IPS DF 19.7 (cell line): ENCODE measurements around the gene PRDM8.

Experiments used
- DNase-seq: peaks from one replicate; pipeline ENCODE4 v3.0.0-alpha.2; 2013; ENCODE audit warnings: low read depth, low spot score

PRDM8 gene

GRCh38 chr4:80199947-80200346 is 2.6 kb downstream of the PRDM8 start:
- DNase-seq = no peak

GRCh38 chr4:80201252-80202151 is 4.2 kb downstream of the PRDM8 start:
- DNase-seq = no peak

GRCh38 chr4:80202190-80202711 is 4.9 kb downstream of the PRDM8 start:
- DNase-seq = no peak

DNA sequence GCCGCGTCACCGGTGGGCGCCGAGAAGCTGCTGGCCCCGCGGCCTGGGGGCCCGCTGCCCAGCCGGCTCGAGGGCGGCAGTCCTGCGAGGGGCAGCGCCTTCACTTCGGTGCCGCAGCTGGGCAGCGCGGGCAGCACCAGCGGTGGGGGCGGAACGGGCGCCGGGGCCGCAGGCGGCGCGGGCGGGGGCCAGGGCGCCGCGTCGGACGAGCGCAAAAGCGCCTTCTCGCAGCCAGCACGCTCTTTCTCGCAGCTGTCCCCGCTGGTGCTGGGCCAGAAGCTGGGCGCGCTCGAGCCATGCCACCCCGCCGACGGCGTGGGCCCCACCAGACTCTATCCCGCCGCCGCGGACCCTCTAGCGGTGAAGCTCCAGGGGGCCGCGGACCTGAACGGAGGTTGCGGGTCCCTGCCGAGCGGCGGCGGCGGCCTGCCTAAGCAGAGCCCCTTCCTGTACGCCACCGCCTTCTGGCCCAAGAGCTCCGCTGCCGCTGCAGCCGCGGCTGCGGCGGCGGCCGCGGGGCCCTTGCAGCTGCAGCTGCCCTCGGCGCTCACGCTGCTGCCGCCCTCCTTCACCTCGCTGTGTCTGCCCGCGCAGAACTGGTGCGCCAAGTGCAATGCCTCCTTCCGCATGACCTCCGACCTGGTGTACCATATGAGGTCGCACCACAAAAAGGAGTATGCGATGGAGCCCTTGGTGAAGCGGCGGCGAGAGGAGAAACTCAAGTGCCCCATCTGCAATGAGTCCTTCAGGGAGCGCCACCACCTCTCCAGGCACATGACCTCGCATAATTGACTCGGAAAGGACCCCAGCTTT is 5.6 kb downstream of the PRDM8 start:
- no peak for DNase-seq

DNA sequence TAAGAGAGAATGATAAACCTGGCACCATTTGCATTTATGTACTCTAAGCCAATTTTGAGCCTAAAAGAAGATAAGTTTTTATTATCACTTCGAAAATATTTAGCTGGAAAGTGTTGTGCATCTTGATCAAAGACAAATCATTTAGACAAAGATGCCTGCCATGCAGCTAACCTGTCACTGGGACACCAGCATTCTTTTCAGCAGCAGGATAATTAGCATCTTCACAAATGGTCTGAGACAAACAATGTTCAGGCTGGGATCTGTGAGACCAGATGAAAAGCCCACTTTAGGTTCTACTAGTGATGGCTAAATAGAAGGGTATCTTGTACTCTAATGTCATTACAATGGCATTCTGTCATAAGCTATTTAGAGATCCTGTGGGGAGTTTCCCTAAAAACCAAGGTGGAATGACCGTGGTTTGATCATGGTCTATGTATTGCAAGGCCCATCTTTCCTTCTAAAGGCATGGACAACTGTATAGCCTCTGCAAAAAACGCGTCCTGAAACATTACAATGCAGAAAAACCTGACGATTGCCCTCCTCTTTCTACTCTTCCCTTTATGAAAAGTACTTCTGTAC is 7.2 kb downstream of the PRDM8 start:
- no peak for DNase-seq

- no peak for DNase-seq
Measured at GRCh38 chr4:80206111-80206510, 8.8 kb downstream of the PRDM8 start.

- DNase-seq = no peak
Measured at GRCh38 chr4:80206521-80207171, 9.3 kb downstream of the PRDM8 start.

DNA sequence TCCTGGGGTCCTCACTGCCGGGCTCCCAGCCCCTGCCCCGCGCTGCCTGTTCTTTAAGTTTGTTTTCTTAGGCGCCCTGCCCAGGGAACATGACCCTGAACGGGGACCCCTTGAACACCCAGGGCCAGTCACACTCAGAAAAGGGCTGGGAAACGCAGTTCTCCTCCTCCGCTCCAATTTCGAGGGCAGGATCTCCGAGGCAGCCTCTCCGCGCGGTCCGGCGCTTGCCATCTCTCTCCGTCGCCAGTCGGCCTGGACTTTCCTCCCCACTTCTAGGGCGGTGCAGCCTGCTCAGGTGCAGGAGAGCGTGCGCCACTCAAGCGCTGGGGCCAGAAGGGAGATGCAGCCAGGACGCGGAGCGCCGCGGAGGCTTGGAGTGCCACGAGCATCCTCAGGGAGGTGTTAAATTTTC is 9.9 kb downstream of the PRDM8 start:
- no peak for DNase-seq

GRCh38 chr4:80207664-80208063 is 10.4 kb downstream of the PRDM8 start:
- DNase-seq = no peak

DNA sequence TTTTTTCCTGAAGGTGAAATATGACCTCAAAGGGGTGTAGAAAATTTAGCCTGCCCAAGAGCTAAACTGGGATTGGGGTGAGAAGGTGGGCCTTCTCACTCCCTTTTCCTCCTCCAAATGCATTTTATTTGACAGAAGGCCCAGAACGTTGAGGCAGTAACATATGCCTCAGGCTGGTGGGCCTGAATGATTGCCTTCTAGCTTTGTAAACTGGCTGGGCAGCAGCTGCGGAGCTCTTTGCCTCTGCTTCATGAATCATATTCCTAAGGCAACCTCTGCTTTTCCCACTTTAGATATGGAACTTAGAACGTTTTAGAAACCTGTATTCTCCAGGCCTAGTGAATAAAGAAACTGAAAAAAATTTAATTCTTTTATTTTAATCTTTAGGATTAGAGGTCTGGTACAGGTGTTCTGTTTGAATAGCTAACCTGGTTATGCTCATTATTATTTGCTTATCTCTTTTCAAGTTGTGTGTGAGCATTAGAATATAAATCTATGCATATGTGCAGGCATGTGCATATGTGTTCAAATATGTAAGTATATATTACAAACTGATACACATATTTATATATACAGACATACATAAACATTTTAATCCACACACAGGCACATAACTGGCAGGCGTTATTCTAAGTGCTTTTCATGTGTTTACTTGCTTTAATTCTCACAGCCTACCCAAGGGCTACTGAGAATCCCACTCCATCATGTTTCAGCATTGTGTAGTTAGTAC is 11.5 kb downstream of the PRDM8 start:
- no peak for DNase-seq

GRCh38 chr4:80209340-80209701 is 12.0 kb downstream of the PRDM8 start:
- no peak for DNase-seq

DNA sequence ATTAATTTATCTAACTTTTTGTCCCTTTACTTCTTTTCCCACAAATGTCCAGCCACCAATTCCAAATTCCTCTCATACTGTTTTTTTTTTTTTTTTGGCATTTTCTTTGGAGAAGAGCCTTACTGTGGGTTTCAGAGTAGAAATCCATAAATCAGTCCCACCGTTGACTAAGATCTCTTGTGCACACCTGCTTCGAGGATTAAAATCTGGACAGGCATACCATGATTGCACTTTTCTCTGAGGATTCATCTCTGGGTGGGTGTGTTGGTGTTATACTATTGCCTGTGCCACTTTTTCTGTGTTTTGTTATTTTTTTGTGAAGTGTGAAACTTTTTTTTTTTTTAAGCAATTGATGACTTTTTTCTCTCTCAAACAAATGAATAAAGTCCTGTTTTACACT is 13.2 kb downstream of the PRDM8 start:
- DNase-seq = no peak

GRCh38 chr4:80213117-80213815 is 16.0 kb downstream of the PRDM8 start:
- no peak for DNase-seq

GRCh38 chr4:80215449-80216052 is 18.2 kb downstream of the PRDM8 start:
- DNase-seq = no peak

DNA sequence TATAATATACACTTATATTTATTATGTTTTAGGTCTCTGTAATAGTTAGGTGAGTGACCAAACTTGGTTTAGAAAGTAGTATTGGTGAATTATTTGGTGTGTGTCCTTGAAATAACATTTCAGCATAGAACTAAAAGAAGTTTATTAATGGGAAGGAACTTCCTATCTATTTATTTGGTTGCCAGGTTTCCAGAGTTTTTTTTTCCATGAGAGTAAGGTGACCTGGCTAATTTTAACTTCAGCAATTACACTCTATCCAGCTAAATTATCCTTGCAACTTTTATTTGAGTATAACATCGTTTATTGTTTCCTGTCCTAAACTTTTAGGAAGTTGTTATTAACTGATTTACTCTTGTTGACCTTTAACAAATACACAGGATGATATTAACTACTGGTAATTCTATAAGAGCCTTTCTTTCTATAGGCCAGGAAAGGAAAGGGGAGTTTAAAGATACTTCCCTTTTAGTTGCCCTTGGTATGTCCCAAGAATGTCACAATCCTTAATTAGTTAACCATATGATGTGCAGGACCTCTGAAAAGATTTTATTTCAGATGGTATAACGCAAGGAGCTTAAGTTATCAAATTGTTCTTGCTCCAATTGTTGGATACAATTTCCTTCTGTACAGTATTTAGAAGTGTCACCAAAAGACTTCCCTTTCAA is 18.9 kb downstream of the PRDM8 start:
- no peak for DNase-seq

- DNase-seq = no peak
Measured at GRCh38 chr4:80219301-80220025, 22.2 kb downstream of the PRDM8 start.

GRCh38 chr4:80220711-80221110 is 23.4 kb downstream of the PRDM8 start:
- no peak for DNase-seq

- no peak for DNase-seq
Measured at GRCh38 chr4:80221161-80221560, 23.9 kb downstream of the PRDM8 start.

GRCh38 chr4:80225595-80225994 is 28.3 kb downstream of the PRDM8 start:
- no peak for DNase-seq
